DMS53 (cell line): ENCODE measurements around the gene MAN1B1.
"Not testable (repeated sequence)": the region's sequence is repeated elsewhere in the genome, so short reads cannot be mapped to it uniquely, and the experiment has no call there.

ENCODE experiments used
- DNase-seq: peaks from one replicate; lab custom pipeline; 2025; lab: John Stamatoyannopoulos, UW

Gene MAN1B1

GRCh38 chr9:137128158-137128861 is 41.5 kb downstream of the MAN1B1 start:
- no peak for DNase-seq

- DNase-seq: peak; percentile 54
Observed at GRCh38 chr9:137128862-137129455, 42.2 kb downstream of the MAN1B1 start.

DNA sequence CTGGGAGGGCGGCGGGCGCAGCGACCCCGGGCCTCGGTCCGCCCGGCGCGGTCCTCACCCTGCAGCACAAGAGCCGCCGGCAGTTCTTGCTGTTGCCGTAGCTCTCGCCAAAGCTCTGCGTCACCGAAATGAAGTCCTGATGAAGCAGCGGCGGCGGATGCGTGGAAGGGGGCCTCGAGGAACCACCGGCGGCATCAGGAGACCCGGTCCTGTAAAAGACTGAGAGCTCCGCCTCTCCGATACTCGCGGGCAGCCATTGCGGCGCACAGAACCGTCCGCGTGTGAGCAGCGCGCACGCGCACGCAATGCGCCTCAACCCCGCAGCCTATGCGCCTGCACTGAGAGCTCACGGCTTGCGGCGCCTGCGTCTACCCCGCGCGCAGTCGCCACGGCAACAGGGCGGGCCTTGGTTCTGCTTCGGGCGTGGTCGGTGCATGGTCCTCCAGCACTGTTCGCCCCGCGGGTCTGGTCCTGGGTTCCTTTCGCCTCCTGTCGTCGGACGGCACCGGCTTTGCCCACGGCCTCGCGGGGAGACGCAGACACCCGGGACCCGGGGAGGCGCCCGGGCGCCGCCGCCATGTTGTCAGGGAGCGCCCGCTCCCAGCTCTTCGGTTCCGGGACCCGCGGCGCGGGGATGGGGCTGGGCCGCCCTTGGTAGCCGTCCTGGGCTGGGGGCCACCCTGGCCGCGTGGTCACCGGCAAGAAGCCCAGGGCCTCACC is 42.8 kb downstream of the MAN1B1 start:
- DNase-seq: peak; percentile 97

DNA sequence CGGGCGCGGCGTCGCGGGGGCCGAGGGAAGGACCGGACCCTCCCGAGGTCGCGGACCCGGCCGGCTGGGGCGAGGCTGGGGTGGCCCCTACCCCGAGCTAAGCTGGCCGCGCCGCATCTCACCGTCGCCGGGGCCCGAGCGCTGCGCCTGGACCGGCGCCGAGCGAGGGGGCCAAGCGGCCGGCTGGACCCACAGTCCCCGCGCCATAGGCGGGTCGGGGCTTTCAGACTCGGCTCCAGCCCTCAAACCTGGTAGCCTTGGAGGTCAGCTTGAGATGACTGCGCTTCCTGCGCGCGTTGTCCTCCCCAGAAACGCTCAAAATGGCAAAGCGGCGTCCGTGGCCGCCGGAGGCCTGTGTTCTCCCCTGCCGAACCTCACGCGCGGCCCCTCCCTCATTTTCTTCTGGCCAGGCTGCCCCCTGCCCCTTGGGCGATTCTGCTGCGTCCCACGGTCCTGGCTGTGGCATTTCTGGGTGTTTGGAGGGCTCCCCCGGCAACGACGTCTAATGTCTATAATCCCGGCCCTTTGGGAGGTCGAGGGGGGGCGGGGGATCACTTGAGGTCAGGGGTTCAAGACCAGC is 43.5 kb downstream of the MAN1B1 start:
- peak; percentile 72 for DNase-seq

DNA sequence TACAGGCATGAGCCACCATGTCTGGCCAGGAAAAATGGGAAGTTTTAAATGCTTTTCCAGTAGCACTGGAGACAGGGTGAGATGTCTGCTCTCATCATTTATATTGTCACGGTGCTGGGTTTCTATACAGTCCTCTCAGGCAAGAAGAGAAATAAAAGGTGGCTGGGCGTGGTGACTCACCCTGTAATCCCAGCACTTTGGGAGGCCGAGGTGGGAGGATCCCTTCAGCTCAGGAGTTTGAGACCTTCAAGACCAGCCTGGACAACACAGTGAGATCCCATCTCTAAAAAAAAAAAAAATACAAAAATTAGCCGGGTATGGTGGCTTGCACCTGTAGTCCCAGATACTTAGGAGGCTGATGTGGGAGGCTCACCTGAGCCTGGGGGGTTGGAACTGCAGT is 47.4 kb downstream of the MAN1B1 start:
- DNase-seq: peak; percentile 59

DNA sequence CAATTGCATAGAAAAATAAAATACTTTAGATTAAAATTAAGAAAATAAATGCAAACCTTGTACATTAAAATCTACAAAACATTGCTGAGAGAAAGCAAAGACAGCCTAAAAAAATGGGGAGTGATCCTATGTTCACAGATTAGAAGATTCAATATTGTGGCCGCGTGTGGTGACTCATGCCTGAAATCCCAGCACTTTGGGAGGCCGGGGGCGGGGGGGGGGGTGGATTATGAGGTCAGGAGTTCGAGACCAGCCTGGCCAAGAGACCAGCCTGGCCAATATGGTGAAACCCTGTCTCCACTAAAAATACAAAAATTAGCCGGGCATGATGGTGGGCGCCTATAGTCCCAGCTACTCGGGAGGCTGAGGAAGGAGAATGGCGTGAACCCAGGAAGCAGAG is 48.4 kb downstream of the MAN1B1 start:
- DNase-seq: not testable (repeated sequence)

GRCh38 chr9:137136261-137136880 is 49.6 kb downstream of the MAN1B1 start:
- peak; percentile 56 for DNase-seq

DNA sequence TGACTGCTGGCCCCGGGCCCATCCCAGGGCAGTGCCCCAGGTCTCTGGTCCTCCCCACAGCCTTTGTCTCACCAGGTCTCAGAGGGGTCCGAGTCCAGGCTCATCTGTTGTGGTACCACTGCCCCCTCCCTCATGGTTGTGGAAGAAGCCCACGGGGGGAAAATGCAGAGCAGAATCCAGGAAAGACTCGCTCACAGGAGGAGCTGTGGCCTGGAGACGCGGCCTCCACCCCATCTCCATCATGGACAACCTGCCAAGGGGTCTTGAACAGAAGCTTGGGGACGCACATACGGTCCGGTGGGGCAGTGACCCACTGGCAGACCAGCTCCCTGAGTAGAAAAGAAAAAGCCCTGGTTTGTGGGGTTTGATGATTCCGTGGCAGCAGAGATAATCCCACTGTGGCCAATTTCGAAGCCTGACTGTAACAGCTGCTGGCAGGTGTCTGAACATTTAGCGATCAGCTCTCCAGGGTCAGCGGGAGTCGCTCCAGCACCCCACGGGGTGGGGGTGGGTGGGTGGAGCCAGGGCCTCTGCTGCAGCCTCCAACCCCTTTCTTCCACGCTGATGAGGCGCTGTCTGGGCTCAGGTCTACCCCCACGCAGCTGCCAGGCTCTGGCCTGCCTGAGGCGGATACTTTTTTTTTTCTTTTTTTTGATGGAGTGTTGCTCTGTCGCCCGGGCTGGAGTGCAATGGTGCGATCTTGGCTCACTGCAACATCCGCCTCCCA is 50.3 kb downstream of the MAN1B1 start:
- DNase-seq: no peak

DNA sequence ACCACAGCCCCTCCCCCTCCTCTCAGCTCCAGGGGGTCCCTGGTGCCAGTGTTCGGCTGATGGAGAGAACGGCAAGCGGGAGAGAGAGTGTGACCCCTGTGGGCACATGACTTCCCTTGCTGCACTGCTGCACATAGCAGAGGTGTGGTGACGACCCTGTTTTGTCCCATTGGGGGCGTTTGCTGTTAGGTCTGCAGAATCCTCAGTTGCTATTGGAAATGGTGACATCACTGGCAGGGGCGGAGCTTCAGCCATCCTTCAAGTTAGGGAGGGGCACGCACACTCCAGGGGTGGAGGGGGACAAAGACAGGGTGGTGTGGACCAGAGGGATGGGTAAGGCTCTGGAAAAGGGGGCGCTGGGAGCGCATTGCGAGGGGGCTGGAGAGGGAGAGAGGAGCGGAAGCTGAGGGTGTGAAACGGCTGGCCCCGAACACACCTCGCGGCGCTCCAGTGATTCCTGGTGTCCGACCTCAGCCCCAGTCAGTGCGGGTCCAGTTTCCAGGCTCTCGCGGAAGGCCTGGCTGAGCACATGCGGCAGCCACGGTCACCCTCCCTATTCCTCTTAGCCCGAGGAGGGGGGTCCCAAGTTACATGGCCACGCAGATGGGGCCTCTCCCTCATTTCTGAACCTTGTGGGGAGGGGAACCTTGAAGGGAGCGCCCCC is 51.4 kb downstream of the MAN1B1 start:
- DNase-seq: peak; percentile 55

DNA sequence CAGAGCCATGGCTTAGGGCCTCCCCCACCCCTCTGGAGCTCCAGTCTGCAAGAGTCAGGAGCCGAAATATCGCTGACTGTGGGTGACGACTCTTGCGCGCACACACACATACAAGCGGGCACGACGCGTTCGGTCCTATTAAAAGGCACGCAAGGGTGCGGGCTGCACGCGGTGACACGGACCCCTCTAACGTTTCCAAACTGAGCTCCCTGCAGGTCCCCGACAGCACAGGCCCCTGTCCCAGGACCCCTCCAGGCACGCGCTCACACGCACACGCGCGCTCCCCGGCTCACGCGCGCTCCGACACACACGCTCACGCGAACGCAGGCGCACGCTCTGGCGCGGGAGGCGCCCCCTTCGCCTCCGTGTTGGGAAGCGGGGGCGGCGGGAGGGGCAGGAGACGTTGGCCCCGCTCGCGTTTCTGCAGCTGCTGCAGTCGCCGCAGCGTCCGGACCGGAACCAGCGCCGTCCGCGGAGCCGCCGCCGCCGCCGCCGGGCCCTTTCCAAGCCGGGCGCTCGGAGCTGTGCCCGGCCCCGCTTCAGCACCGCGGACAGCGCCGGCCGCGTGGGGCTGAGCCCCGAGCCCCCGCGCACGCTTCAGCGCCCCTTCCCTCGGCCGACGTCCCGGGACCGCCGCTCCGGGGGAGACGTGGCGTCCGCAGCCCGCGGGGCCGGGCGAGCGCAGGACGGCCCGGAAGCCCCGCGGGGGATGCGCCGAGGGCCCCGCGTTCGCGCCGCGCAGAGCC is 52.1 kb downstream of the MAN1B1 start, which contains the start of gene GRIN1:
Gene GRIN1 (plus strand): TSS at position 433 of the 746 bp plus-strand sequence. CDS start 333 bp downstream, outside the sequence.
- DNase-seq: peak; percentile 63

- no peak for DNase-seq
Observed at GRCh38 chr9:137139468-137140150, 52.8 kb downstream of the MAN1B1 start.

DNA sequence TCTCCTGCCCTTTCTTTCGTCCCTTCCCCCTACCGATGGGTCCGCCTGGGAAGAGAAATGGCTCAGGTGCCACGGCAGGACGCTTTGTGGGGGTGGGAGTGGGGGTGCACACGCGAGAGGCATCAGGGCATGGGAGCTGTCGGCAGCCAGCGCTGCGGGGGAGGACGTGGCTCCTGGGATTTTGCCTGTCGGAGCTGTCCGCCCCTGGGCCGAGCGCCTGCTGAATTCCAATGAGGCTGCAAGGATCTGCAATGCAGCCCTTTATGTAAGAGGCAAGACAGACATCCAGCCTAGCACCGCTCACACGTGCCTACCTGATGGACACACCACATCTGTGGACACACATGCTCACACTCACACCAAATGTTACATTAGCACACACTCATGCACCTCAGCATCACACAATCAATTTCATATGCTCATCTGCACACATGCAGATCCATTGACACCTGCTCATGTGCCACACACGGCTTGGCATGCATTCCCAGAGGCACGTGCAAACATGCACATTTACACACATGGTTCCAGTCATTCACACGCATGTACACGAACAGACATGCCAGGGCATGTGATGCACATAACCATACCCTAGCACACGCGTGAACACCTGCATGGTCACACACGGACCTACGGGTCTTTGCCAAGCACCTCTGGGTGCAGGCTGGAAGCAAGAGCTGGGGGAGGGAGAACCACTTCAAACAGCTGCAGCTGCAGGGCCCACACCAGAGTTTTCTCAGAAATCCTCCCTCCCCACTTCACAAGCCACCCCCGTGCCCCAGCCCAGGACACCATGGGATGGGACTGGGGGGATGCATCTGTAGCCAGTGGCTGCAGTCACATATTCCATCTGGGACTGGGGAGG is 53.6 kb downstream of the MAN1B1 start:
- DNase-seq: no peak

DNA sequence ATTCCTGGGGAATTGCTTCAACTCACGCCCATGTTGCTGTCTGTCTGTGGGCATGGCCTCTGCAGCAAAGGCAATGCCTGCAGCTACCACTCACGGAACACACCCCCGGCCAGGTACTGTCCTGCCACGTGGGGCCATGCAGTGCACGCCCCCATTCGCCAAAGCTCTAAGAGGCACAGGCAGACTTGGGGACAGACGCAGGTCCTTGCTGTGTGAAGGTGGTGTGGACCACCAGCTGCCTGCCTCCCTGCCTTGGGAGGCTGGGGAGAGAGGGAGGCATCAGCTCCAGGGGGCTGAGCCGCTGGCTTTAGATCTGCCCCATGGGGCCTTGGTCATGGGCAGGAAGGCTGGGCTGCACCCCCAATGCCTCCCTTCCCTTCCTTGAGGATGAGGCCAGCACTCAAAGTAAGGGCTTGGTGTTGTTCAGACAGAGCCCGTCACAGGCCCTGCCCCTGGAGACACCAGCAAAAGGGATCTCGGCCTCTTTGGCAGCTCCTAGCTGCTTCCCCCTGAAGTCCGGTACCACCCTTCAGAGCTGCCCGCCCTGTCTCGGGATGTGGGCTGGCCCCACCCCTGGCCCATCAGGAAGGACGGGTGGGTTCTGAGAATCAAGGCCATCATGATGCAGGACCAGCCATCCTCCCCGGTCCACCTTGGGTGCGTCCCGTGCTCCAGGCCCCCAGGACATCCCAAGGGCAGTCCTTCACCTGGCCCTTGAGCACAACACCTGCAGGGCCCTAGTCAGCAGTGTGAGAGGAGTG is 54.4 kb downstream of the MAN1B1 start:
- DNase-seq: no peak

DNA sequence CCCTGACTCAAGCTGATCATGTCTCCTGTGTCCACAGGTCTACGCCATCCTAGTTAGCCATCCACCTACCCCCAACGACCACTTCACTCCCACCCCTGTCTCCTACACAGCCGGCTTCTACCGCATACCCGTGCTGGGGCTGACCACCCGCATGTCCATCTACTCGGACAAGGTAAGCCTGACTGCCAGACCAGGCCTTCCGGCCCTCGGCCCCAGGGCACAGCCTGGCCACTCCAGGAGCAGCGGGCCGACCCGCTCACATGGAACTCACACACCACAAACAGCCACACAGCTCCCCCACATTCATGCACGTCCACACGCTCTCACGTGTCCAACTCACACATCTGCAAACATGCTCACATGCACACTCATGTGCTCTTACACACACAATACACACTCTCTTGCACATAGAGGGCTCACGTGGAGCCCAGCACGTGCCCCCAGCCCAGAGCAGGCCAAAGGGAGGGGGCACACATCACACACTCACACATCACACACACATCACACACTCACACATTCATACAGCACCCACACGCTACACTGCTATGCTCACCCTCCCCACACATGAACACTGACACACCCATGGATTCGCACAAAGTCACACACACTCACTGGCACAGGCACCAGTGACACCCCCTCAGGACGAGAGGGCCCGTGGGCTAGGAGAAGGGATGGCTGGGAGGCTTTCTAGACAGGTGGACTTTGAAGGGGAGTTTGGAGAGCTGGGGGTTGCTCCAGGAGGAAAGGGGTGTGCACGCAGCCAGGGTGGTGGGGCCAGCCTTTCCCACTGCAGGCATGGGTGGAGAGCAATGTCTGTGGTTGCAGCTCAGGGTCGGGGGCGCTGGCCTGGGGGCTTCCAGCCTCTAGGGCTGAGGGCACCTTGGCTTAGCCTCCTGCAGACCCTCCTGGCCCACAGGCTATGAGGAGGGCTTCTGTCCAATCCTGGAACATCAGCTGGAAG is 55.5 kb downstream of the MAN1B1 start:
- DNase-seq: no peak

- DNase-seq: no peak
Observed at GRCh38 chr9:137143459-137143858, 56.7 kb downstream of the MAN1B1 start.

DNA sequence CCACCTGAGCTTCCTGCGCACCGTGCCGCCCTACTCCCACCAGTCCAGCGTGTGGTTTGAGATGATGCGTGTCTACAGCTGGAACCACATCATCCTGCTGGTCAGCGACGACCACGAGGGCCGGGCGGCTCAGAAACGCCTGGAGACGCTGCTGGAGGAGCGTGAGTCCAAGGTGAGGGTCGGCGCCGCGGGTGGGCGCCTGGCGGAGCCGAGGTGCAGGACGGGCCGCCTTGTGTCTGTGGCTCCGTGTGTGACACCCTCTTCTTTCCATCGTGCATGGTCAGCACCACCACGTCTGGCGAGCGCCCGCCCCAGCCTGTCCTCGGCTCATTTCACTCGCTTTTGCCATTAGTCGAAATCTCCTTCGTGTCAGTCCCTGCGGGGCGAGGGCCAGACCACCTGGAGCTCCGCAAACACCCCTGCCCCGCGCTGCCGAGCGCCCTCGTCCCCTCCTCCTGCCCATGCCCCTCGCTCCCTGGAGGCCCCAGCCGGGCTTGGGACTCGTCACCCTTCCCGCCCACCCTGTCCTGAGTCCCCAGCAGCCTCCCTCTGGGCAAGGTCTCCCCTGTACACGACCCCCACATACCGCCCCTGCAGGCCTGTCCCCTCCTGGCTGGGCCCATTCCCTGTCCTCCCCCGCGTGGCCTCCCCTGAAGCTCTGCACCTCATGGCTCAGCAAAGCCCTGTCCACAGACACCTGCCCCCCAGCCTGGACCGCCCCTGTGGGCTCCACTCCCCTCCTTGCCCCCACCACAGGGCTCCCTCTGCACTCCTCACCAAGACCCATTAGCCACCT is 59.1 kb downstream of the MAN1B1 start:
- DNase-seq: peak; percentile 52
